Measurements from ENCODE around the gene SLC12A2.

DNA sequence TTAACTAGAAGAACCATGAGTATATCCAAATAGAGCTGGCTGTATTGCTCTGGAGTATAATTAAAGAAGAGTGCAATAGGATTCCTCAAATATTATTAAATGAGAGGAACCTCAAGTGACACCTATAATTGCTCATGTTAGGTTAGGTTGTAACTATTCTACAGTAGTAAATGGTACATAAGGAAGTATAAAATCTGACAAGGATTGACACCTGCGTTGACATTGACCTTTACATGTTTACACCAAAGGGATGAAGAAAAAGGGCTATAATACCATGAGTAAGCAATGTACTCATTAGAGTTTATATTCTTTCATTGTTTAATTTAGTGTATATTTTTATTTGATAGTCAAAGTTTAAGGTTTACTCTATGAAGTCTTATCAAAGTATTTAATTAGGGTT lies 48.9 kb downstream of the SLC12A2 start:
- TF ChIP-seq CTCF (IDR thresholded peaks at IDR 0.05) (no peak), POLR2A (IDR thresholded peaks at IDR 0.05) (no peak), EP300 (IDR thresholded peaks at IDR 0.05) (no peak), POLR2AphosphoS5 (IDR thresholded peaks at IDR 0.05) (no peak)
